Muscle layer of duodenum (tissue), 2 donors: ENCODE results near the gene CYP3A5.
"Not testable (repeated sequence)": the region's sequence is repeated elsewhere in the genome, so short reads cannot be mapped to it uniquely, and the experiment has no call there.

Experiments
- H3K27ac ChIP-seq: one replicate; pipeline ENCODE4 v1.7.0; 2013; ENCODE audit warnings: mild to moderate bottlenecking, low read length
- H3K27me3 ChIP-seq: one replicate; pipeline ENCODE4 v1.7.0; 2013; ENCODE audit warnings: low read depth, mild to moderate bottlenecking, control low read depth, low read length
- H3K36me3 ChIP-seq, 2 donors: one replicate each; pipeline ENCODE4 v1.7.0; 2013; ENCODE audit warnings: low read length in 2 of 2, control low read depth in 1 of 2, mild to moderate bottlenecking in 1 of 2; ENCODE audit not compliant: insufficient read depth in 2 of 2, control insufficient read depth in 1 of 2
- H3K4me1 ChIP-seq, 2 donors: one replicate each; pipeline ENCODE4 v1.7.0; 2013; ENCODE audit warnings: low read length in 2 of 2, mild to moderate bottlenecking in 2 of 2, control low read depth in 1 of 2, moderate library complexity in 1 of 2; ENCODE audit not compliant: insufficient read depth in 2 of 2, control insufficient read depth in 1 of 2
- H3K4me3 ChIP-seq, 2 donors: one replicate each; pipeline ENCODE4 v1.7.0; 2013; ENCODE audit warnings: low read length in 2 of 2, low read depth in 1 of 2, mild to moderate bottlenecking in 1 of 2
- H3K9me3 ChIP-seq, 2 donors: one replicate each; pipeline ENCODE4 v1.7.0; 2013; ENCODE audit warnings: low read length in 2 of 2, control low read depth in 1 of 2, mild to moderate bottlenecking in 1 of 2; ENCODE audit not compliant: control insufficient read depth in 1 of 2
- donor health status: healthy.

Gene CYP3A5

DNA sequence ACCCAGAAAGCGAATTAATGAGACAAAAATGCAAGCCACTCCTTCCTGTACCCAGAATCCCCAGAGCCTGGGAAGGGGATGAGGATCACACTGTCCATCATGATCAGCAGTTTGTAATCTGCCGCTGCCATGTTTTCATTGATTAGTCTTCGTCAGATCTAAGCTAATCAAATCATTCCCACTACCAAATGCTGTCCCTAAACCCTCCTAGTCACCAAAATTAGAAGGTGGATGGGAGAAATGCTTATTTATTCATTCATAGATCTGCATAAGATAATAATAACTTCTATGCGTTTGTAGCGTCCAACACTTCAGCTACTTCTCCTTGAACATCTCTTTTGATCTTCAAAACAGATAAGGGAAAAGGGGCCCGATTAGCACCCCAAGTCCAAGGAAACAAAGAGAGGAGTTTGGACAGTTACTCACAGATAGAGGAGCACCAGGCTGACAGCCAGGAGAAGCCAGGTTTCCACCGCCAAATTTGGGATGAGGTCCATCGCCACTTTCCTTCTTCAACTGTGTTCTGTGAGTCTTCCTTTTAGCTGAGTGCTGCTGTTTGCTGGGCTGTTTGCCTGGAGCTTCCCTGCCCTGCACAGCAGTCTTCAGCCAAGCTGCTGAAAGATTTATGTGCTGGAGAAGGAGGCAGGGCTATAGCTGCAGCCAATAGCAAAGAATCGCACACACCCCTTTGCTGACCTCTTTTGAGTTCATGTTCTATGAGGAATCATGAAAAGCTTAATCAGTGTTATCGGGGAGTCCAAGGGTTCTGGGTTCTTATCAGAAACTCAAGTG, at the start of gene CYP3A5:
CYP3A5 (minus strand) TSS at position 597 of the 792 bp plus-strand sequence; CDS start at position 497, 100 bp downstream.
- Histone ChIP-seq H3K36me3 (no peaks in the 10 kb centered on the region), H3K4me3 (peak within 1 kb of the TSS in 1 of 2 donors; percentile 65), H3K27ac (peak within 1 kb of the TSS; percentile 74), H3K4me1 (no peaks in the 10 kb centered on the region), H3K27me3 (no peaks in the 10 kb centered on the region), H3K9me3 (peaks cover 0 to 5% of the 10 kb centered on the region in 2 donors)

DNA sequence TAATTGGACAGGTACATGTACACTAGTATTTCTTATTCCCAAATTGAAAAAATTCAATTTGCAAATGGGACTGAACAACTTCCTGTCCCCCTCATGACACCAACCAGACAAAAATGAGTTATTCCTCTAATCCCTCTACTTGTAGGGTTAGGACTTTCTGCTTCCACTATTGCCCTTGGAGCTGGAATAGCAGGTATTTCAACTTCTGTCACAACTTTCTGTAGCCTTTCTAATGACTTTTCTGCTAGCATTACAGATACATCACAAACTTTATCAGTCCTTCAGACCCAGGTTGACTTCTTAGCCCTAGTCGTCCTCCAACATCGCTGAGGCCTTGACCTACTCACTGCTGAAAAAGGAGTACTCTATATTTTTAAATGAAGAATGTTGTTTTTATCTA, 48.8 kb upstream of the CYP3A5 start:
- Histone ChIP-seq H3K36me3 (no peaks in the 10 kb centered on the region), H3K27ac (no peak overlapping the region), H3K27me3 (no peaks in the 10 kb centered on the region), H3K9me3 (no peaks in the 10 kb centered on the region), H3K4me3 (no peak overlapping the region), H3K4me1 (no peaks in the 10 kb centered on the region)

DNA sequence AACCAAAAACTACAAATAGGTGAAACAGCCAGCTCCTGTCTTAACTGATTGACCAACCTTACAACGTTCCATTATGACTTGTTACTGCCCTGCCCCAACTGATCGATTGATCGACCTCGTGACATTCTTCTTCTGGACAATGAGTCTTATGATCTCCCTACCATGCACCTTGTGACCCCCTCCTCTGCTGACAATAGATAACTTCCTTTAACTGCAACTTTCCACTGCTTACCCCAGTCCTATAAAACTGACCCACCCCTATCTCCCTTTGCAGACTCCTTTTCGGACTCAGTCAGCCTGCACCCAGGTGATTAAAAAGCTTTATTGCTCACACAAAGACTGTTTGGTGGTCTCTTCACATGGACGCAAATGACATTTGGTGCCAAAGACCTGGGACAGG, 43.4 kb upstream of the CYP3A5 start:
- not testable (repeated sequence) for H3K36me3 ChIP-seq, H3K4me3 ChIP-seq, H3K27me3 ChIP-seq, H3K27ac ChIP-seq, H3K4me1 ChIP-seq, H3K9me3 ChIP-seq

DNA sequence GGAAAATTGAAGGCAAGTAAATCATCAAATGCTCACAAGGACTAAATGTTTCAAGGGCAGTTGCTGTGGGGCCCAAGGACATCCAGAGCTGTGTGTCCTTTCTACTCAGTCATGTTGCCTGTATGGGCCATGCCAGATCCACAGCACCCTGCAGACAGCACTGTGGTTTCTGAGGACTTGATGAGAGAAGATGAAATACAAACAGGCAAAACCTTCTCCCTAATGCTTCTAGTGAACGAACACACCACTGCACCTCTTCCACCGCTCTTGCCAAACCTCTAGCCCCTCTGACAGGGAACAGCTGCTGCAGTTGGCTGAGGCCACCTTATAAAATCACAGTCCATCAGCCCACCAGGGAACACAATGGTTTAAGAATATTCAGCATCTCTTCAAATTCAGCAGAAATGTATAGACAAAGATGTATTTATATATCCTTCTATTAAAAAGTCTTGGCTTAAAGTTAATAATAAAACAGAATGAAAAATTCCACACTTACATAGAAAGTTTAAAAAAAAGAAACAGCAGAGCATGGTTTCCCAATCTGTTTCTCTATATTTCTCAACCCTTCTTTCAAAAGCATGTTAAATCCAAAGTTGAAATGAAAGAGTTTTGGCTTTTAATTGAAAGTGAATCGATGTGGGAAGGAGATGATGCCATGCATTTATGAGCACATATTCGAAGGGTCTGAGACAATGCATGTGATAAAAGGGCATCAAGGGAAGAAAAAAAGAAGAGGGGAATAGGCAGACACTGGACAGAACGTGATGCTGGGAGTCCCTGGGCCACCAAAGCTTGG, 41.2 kb upstream of the CYP3A5 start:
- Histone ChIP-seq H3K9me3 (peaks cover 0 to 3% of the 10 kb centered on the region in 2 donors), H3K27me3 (no peaks in the 10 kb centered on the region), H3K36me3 (no peaks in the 10 kb centered on the region), H3K27ac (no peak overlapping the region), H3K4me1 (no peaks in the 10 kb centered on the region), H3K4me3 (no peak overlapping the region)

GRCh38 chr7:99719996-99720769, 40.4 kb upstream of the CYP3A5 start:
- Histone ChIP-seq H3K9me3 (peaks cover 0 to 3% of the 10 kb centered on the region in 2 donors), H3K36me3 (no peaks in the 10 kb centered on the region), H3K27me3 (no peaks in the 10 kb centered on the region), H3K27ac (no peak overlapping the region), H3K4me1 (no peaks in the 10 kb centered on the region), H3K4me3 (no peak overlapping the region)

DNA sequence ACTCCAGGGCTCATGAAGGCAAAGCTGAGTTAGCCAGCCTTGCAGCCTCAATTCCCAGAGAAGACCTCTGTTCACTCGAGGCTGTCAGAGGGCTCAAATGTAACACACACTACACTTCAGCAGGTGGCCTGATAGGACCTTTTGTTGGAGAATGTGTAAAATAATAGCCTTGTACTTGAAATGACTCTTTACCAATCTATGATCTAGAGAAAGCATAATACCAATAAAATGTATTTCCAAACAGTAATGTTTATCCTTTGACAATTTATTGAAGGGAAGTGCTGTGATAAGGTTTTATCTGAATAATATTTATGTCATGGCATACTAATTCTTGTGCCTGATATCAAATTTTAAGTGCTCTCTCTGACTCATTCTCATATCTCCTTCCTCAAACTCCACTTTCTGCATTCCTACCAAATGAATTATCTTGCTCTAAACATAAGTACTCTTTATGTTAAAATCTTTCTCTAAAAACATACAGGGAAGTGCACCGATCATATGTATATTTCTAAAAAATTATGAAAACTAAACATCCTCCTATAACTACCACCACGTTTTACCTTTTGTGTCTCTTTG, 34.3 kb upstream of the CYP3A5 start:
- H3K27me3 ChIP-seq: no peaks in the 10 kb centered on the region
- no peaks in the 10 kb centered on the region for H3K4me1 ChIP-seq
- H3K9me3 ChIP-seq: peaks cover 0 to 3% of the 10 kb centered on the region in 2 donors
- no peak overlapping the region for H3K27ac ChIP-seq
- H3K36me3 ChIP-seq: peaks cover 0 to under 1% of the 10 kb centered on the region in 2 donors
- no peak overlapping the region for H3K4me3 ChIP-seq

GRCh38 chr7:99709838-99710578, 30.2 kb upstream of the CYP3A5 start:
- H3K36me3 ChIP-seq: peaks cover 0 to 13% of the 10 kb centered on the region in 2 donors
- no peak overlapping the region for H3K4me3 ChIP-seq
- H3K27ac ChIP-seq: no peak overlapping the region
- H3K4me1 ChIP-seq: no peaks in the 10 kb centered on the region
- no peaks in the 10 kb centered on the region for H3K27me3 ChIP-seq
- peaks cover 0 to 13% of the 10 kb centered on the region in 2 donors for H3K9me3 ChIP-seq

DNA sequence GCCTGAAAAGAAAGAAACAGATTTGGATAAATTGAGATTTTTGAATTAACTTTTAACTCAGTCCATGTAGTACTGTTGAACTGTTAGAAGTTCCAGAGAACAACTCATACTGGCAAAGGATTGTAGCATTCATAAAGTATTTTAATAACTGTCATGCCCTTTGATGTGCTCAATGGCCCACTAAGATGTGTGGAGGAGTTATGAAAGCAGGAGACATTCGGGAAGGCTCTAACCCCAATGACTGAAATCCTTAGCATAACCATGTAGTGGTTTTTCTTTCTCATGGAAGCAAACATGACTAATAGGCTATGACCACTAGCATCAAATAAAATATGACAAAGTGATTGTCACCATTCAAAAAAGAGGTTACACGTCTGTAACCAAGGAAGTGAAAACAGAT, 29.5 kb upstream of the CYP3A5 start:
- H3K4me1 ChIP-seq: no peaks in the 10 kb centered on the region
- H3K27ac ChIP-seq: no peak overlapping the region
- peaks cover 0 to 13% of the 10 kb centered on the region in 2 donors for H3K36me3 ChIP-seq
- H3K9me3 ChIP-seq: peaks cover 0 to 13% of the 10 kb centered on the region in 2 donors
- H3K4me3 ChIP-seq: no peak overlapping the region
- H3K27me3 ChIP-seq: no peaks in the 10 kb centered on the region

GRCh38 chr7:99707096-99707495, 27.3 kb upstream of the CYP3A5 start:
- no peaks in the 10 kb centered on the region for H3K4me1 ChIP-seq
- no peak overlapping the region for H3K27ac ChIP-seq
- no peak overlapping the region for H3K4me3 ChIP-seq
- H3K9me3 ChIP-seq: peaks cover 0 to 17% of the 10 kb centered on the region in 2 donors
- no peaks in the 10 kb centered on the region for H3K27me3 ChIP-seq
- peaks cover 0 to 13% of the 10 kb centered on the region in 2 donors for H3K36me3 ChIP-seq

- H3K27me3 ChIP-seq: no peaks in the 10 kb centered on the region
- no peaks in the 10 kb centered on the region for H3K36me3 ChIP-seq
- H3K4me3 ChIP-seq: no peak overlapping the region
- no peaks in the 10 kb centered on the region for H3K4me1 ChIP-seq
- H3K9me3 ChIP-seq: peaks cover 0 to 4% of the 10 kb centered on the region in 2 donors
- no peak overlapping the region for H3K27ac ChIP-seq
Observed at GRCh38 chr7:99699946-99700345, 20.1 kb upstream of the CYP3A5 start.
